DMS79 (cell line): Measurements from ENCODE around the gene XRCC5.

ENCODE experiments used
- DNase-seq: peaks from one replicate; lab custom pipeline; 2025; lab: John Stamatoyannopoulos, UW

Gene XRCC5

GRCh38 chr2:216159144-216159543, 50.0 kb downstream of the XRCC5 start:
- no peak for DNase-seq

DNA sequence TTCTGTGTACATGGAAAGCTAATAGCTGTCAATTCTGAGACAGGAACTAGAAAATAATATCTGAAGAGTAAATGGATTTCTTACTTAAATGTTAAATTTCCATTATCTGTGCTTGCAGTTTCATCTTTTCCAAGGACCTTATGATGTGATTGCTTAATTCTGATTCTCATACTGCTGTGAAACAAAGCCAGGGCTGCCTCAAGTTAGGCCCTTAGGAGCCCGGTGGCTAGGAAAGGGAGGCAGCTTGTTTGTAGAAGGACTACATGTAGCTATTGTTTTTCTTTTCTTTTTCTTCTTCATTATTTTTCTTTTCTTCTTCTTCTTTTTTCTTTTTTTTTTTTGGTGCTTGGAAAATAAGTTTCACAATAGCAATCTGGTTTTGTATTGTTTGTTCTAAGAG, 50.5 kb downstream of the XRCC5 start:
- DNase-seq: no peak

GRCh38 chr2:216160786-216161185, 51.6 kb downstream of the XRCC5 start:
- no peak for DNase-seq

GRCh38 chr2:216161967-216162366, 52.8 kb downstream of the XRCC5 start:
- no peak for DNase-seq

- no peak for DNase-seq
Measured at GRCh38 chr2:216163518-216163917, 54.4 kb downstream of the XRCC5 start.

DNA sequence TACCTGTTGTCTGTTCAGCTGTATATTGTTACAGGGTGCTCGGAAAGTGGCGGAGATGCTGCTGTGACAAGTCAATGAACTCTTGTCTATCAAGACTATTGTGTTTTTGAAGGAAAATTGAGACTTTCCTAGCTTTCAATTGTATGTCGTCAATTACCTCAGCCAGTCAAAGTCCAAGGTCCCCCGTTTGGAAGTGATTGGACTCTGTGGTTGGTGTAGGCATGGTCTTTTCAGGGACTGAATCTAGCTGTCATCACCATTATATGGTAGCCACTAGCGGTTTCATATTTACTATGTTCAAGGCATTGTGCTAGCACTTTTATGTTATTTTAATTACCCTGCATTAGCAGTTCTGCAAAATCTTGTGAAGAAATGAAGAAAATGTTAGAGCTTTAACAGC, 54.9 kb downstream of the XRCC5 start:
- no peak for DNase-seq

GRCh38 chr2:216164576-216164975, 55.4 kb downstream of the XRCC5 start:
- DNase-seq: no peak

- no peak for DNase-seq
Measured at GRCh38 chr2:216165711-216166110, 56.6 kb downstream of the XRCC5 start.

GRCh38 chr2:216169087-216169486, 59.9 kb downstream of the XRCC5 start:
- no peak for DNase-seq

DNA sequence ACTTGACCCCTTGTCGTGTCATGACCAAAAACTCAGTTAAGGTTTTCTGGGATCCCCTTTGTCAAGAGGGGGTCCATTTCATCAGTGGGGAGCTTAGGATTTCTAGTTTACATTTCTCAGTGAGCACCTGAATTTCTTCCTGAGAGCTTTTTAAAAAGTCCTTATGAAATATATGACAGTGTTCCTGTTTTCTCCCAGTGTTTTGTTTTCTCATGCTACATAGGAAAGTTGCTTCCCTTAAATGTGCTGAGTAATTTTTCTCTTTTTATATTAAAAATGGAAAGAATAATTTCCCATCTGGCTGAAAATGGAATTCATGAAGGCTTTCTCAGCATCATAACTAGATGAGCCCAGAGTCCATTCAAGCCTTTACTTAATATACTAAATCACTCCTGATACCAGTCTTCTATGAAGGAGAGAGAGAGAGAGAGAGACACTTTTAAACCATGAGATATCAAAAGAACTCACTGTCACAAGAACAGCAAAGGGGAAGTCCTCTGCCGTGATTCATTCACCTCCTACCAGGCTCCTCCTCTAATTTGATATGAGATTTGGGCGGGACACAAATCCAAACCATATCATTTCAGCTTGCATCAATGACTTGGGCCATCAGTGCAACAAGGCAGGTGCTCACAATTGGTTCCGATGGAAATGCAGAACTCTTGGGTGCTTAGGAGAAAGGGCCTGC, 61.1 kb downstream of the XRCC5 start:
- DNase-seq: no peak

DNA sequence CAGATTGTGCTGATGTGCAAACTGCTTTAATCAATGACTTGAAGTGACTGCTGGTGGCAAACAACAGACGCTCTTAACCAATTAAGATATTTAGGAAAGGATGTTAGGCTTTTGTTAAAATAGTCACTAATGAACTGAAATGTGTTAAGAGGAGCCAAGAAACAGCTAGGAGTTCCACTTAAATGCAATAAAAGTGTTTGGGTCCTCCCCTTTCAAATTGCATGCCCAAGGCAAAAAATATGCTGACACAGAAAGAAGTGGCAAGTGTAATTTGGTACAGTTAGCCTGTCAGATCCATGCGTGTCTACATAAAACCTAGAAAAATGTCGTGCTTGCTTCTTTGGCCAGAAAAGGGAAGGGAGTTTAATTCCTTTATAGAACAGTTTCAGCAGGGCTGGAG, 61.9 kb downstream of the XRCC5 start:
- DNase-seq: no peak

GRCh38 chr2:216172493-216172892, 63.3 kb downstream of the XRCC5 start:
- DNase-seq: no peak

DNA sequence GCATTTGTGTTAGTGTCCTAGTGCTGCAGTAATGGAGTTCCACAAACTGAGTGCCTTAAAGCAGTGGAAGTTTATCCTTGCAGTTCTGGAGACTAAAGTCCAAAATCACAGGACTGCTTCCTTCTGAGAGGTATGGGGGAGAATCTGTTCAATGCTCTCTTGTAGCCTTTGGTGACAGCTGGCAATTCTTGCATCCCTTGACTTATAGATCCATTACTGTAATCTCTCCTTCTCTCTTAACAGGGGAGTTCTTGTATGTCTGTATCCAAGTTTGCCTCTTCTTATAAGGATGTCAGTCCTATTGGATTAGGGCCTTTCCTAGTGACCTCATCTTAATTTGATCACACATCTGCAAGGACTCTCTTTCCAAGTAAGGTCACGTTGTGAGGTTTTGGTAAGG, 69.9 kb downstream of the XRCC5 start:
- no peak for DNase-seq

GRCh38 chr2:216181351-216181750, 72.2 kb downstream of the XRCC5 start:
- no peak for DNase-seq

- no peak for DNase-seq
Measured at GRCh38 chr2:216181953-216182461, 72.9 kb downstream of the XRCC5 start.

DNA sequence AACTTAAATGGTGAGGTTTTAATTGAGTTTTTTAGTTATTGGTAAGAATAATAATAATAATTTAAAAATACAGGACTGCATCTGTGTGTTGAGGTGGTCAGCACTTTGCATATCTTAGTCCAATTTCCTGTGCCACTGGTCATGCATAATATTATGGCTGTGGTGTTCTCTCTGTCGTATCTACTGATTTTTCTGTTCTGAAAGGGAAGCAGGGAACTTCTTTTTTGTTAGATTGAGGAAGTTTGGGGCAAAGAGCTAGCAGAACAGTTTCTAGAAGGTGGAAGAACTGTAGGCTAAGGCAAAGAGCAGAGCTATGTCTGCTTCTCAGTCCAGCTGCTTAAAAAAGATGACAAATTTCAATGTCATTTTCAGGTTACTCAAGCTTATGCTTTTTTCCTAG, 74.3 kb downstream of the XRCC5 start:
- no peak for DNase-seq

GRCh38 chr2:216188559-216188850, 79.4 kb downstream of the XRCC5 start:
- no peak for DNase-seq

DNA sequence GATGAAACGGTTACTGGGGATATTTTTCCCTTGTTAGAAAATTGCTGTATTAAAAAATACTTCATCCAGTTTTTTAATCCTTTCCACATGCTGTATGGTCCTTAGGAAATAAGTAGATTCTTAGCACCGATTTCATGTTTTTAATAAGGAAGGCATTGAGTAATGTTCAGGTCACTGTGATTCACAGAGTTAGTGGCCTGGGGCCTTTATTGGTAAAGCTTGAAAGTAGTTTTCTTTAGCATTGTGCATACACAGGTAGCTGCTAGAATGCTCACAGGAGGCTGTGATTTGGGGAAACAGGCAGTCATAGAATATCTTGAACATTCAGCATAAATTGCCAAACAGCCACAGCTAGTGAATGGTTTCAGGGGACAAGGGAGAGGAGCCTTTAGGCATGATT, 79.8 kb downstream of the XRCC5 start:
- no peak for DNase-seq

DNA sequence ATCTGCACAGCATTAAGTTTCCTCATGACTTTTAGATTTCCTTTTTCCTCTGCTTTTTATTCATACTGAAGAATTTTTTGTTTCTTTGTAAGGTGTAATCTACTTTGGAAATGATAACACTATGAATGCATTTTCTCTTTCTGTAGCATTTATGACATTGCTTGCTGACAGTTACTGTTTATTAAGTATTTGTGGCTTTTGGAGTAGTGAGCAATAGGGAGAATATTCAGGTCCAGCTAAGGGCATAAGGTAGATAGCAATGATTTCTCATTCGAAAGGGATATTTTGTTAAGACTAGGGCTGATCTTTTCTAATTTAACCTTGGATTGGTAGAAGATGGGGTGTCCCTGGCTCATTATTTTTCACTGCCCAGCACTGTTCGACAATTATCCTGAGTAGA, 80.3 kb downstream of the XRCC5 start:
- DNase-seq: no peak

DNA sequence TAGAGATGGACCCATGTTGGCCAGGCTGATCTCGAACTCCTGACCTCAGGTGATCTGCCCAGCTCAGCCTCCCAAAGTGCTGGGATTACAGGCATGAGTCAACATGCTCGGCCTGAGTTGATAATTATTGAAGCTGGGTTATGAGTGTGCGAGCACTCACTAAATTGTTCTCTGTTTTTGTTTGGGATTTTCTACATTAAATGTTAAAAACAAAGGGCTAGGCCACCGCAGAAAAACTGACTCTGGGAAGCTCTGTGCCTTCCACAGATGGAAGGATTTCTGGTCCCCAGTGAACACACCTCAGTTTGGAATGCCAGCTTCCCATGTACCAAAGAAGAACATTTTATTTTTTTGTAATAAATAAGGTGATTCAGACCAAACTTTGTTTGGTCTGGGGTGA, 83.0 kb downstream of the XRCC5 start:
- DNase-seq: no peak

- no peak for DNase-seq
Measured at GRCh38 chr2:216192931-216193330, 83.8 kb downstream of the XRCC5 start.

DNA sequence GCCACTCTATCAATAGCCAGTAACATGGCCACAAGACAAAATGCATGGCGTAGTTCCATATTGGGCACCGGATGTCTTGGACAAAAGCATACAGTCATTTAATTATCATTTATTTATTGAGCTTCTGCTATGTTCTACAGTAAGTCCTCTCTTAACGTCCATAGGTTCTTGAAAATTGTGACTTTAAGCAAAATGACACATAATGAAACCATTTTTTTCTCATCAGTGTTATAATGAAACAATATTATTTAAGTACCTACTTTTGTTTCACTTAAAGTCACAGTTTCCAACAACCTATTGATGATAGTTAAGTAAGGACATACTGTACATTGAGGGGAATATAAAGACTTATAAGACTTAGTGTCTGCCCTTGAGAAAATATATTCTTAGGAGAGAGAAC, 84.9 kb downstream of the XRCC5 start:
- no peak for DNase-seq

DNA sequence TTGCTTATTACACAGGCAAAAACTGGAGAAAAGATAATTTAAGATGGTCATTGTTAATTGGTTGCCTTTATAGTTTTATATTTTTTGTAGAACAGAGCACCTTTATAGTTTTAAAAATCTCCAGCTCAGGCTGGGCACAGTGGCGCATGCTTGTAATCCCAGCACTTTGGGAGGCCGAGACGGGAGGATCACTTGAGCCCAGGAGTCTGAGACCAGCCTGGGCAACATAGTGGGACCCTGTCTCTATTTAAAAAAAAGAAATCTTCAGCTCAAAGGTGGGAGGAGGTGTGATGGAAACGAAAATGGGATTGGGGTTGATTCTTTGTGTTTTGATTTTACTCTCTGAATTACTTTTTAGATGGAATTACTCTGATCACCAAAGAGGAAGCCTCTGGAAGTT, 85.4 kb downstream of the XRCC5 start:
- no peak for DNase-seq

GRCh38 chr2:216195565-216196029, 86.4 kb downstream of the XRCC5 start:
- no peak for DNase-seq
